ENCODE data around the gene KCNIP4.

Gene KCNIP4

GRCh38 chr4:21921526-21922180 lies 26.9 kb downstream of the KCNIP4 start:
- TF ChIP-seq POLR2AphosphoS5 (IDR thresholded peaks at IDR 0.05; ENCODE audit: low read depth) (no peak), GABPA (IDR thresholded peaks at IDR 0.05; ENCODE audit: low read depth) (no peak), SPI1 (IDR thresholded peaks at IDR 0.05; ENCODE audit: borderline replicate concordance, low read depth) (no peak), CTCF (IDR thresholded peaks at IDR 0.05; ENCODE audit: insufficient read depth, low read length) (no peak), REST (IDR thresholded peaks at IDR 0.05; ENCODE audit: insufficient replicate concordance, low read depth) (no peak)
- Histone ChIP-seq H3K27me3 (ENCODE audit: insufficient read depth, poor library complexity, severe bottlenecking) (no peaks in the 10 kb centered on the region), H3K27ac (replicated peaks) (no peak overlapping the region), H3K4me3 (replicated peaks; ENCODE audit: insufficient read depth, low read length) (no peak overlapping the region)
- no peak for DNase-seq (ENCODE audit: low read depth in 1 of 2, low spot score in 1 of 2)

GRCh38 chr4:21915761-21916160 lies 32.8 kb downstream of the KCNIP4 start:
- no peak overlapping the region for H3K27ac ChIP-seq (replicated peaks)
- no peaks in the 10 kb centered on the region for H3K27me3 ChIP-seq (ENCODE audit: insufficient read depth, poor library complexity, severe bottlenecking)
- TF ChIP-seq CTCF (IDR thresholded peaks at IDR 0.05; ENCODE audit: insufficient read depth, low read length) = no peak
- TF ChIP-seq REST (IDR thresholded peaks at IDR 0.05; ENCODE audit: insufficient replicate concordance, low read depth) = no peak
- TF ChIP-seq SPI1 (IDR thresholded peaks at IDR 0.05; ENCODE audit: borderline replicate concordance, low read depth) = no peak
- TF ChIP-seq POLR2AphosphoS5 (IDR thresholded peaks at IDR 0.05; ENCODE audit: low read depth) = no peak
- no peak for TF ChIP-seq GABPA (IDR thresholded peaks at IDR 0.05; ENCODE audit: low read depth)
- no peak for DNase-seq (ENCODE audit: low read depth in 1 of 2, low spot score in 1 of 2)
- H3K4me3 ChIP-seq (replicated peaks; ENCODE audit: insufficient read depth, low read length) = no peak overlapping the region

- no peak for DNase-seq (ENCODE audit: low read depth in 1 of 2, low spot score in 1 of 2)
- TF ChIP-seq GABPA (IDR thresholded peaks at IDR 0.05; ENCODE audit: low read depth) (no peak), REST (IDR thresholded peaks at IDR 0.05; ENCODE audit: insufficient replicate concordance, low read depth) (no peak), SPI1 (IDR thresholded peaks at IDR 0.05; ENCODE audit: borderline replicate concordance, low read depth) (no peak), CTCF (IDR thresholded peaks at IDR 0.05; ENCODE audit: insufficient read depth, low read length) (no peak), POLR2AphosphoS5 (IDR thresholded peaks at IDR 0.05; ENCODE audit: low read depth) (no peak)
- Histone ChIP-seq H3K4me3 (replicated peaks; ENCODE audit: insufficient read depth, low read length) (no peak overlapping the region), H3K27me3 (ENCODE audit: insufficient read depth, poor library complexity, severe bottlenecking) (no peaks in the 10 kb centered on the region), H3K27ac (replicated peaks) (no peak overlapping the region)
Measured at GRCh38 chr4:21901831-21902230, 46.7 kb downstream of the KCNIP4 start.

All from HL-60 (cell line).